GM08714 (cell line): ENCODE data around the gene ADCYAP1.

ENCODE experiments used
- H3K4me3 ChIP-seq: fragments of 200-500 bp; sonication (Bioruptor generic); 2 replicates; pipeline ENCODE4 v1.5.1; 2014; ENCODE audit warnings: mild to moderate bottlenecking, low read length, inconsistent platforms
- ZNF274 ChIP-seq: IDR thresholded peaks from 2 replicates; pipeline ENCODE4 v1.6.1; 2012; ENCODE audit warnings: mild to moderate bottlenecking, low read depth, low read length

Gene ADCYAP1

GRCh38 chr18:933082-933481, 28.4 kb downstream of the ADCYAP1 start:
- no peak for TF ChIP-seq ZNF274
- H3K4me3 ChIP-seq, result no peak overlapping the region

GRCh38 chr18:934518-935133, 30.0 kb downstream of the ADCYAP1 start:
- no peak for TF ChIP-seq ZNF274

GRCh38 chr18:936941-937340, 32.3 kb downstream of the ADCYAP1 start:
- no peak overlapping the region for H3K4me3 ChIP-seq
- no peak for TF ChIP-seq ZNF274

More at GRCh38 chr18:934518-935133, 30.0 kb downstream of the ADCYAP1 start:
- H3K4me3 ChIP-seq, result no peak overlapping the region

- TF ChIP-seq ZNF274, result no peak
- no peak overlapping the region for H3K4me3 ChIP-seq
Measured at GRCh38 chr18:939166-939565, 34.5 kb downstream of the ADCYAP1 start.

- no peak overlapping the region for H3K4me3 ChIP-seq
- no peak for TF ChIP-seq ZNF274
Measured at GRCh38 chr18:939958-940357, 35.3 kb downstream of the ADCYAP1 start.

- TF ChIP-seq ZNF274, result no peak
- no peak overlapping the region for H3K4me3 ChIP-seq
Measured at GRCh38 chr18:941331-941730, 36.7 kb downstream of the ADCYAP1 start.

- no peak for TF ChIP-seq ZNF274
- H3K4me3 ChIP-seq, result no peak overlapping the region
Measured at GRCh38 chr18:944440-944839, 39.8 kb downstream of the ADCYAP1 start.

- H3K4me3 ChIP-seq, result no peak overlapping the region
- no peak for TF ChIP-seq ZNF274
Measured at GRCh38 chr18:949724-950631, 45.3 kb downstream of the ADCYAP1 start.

- no peak for TF ChIP-seq ZNF274
- H3K4me3 ChIP-seq, result no peak overlapping the region
Measured at GRCh38 chr18:950882-951495, 46.3 kb downstream of the ADCYAP1 start.

- H3K4me3 ChIP-seq, result no peak overlapping the region
- TF ChIP-seq ZNF274, result no peak
Measured at GRCh38 chr18:955384-956066, 50.9 kb downstream of the ADCYAP1 start.

- no peak for TF ChIP-seq ZNF274
Measured at GRCh38 chr18:957829-958228, 53.2 kb downstream of the ADCYAP1 start.

GRCh38 chr18:959854-960253, 55.2 kb downstream of the ADCYAP1 start:
- TF ChIP-seq ZNF274, result no peak
- no peak overlapping the region for H3K4me3 ChIP-seq

More at GRCh38 chr18:957829-958228, 53.2 kb downstream of the ADCYAP1 start:
- no peak overlapping the region for H3K4me3 ChIP-seq
